Activated naive CD8-positive, alpha-beta T cell (primary cell): ENCODE results near the gene WFS1.

Experiments
- H3K27ac Mint-ChIP-seq: one replicate; pipeline ENCODE4 v1.8.0; 2021; ENCODE audit warnings: mixed read lengths
- H3K27me3 Mint-ChIP-seq: one replicate; pipeline ENCODE4 v1.8.0; 2021; ENCODE audit warnings: mixed read lengths
- H3K36me3 Mint-ChIP-seq: one replicate; pipeline ENCODE4 v1.8.0; 2021; ENCODE audit warnings: mixed read lengths
- H3K4me1 Mint-ChIP-seq: one replicate; pipeline ENCODE4 v1.8.0; 2021; ENCODE audit warnings: low read depth, mixed read lengths
- H3K4me3 Mint-ChIP-seq: one replicate; pipeline ENCODE4 v1.8.0; 2021; ENCODE audit warnings: mild to moderate bottlenecking, mixed read lengths
- H3K9me3 Mint-ChIP-seq: one replicate; pipeline ENCODE4 v1.8.0; 2021; ENCODE audit warnings: low read depth, mixed read lengths

The WFS1 gene

GRCh38 chr4:6346373-6347110 lies 76.9 kb downstream of the WFS1 start:
- Mint-ChIP-seq H3K4me3 (no peak overlapping the region), H3K27me3 (no peaks in the 10 kb centered on the region), H3K9me3 (no peaks in the 10 kb centered on the region), H3K4me1 (no peaks in the 10 kb centered on the region), H3K27ac (no peak overlapping the region), H3K36me3 (no peaks in the 10 kb centered on the region)

DNA sequence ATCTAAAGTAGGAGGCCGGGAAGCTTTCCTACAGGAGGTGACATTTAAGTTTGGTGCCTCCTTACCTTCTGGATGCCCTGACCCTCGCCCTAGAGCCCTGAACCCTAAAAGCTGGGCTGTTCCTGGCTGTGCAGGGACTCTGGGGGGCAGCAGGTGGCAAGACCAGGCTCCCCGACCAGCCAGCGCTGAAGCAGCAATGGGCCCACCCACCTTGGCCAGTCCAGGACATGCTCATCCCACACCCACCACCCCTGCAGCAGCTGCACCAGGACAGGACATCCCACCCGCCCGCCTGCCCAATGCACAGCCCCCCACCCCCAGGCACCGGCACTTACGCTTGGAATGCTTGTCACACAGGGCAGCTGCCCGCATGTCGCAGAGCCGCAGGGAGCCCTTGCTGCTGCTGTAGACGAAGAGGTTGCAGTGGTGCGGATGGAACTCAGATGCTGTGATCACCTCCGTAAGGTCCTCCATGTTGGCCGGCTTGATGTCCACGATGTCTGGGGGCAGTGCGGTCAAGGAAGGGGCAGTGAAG lies 77.9 kb downstream of the WFS1 start:
- Mint-ChIP-seq H3K4me1 (no peaks in the 10 kb centered on the region), H3K4me3 (no peak overlapping the region), H3K9me3 (no peaks in the 10 kb centered on the region), H3K27me3 (peaks cover under 1% of the 10 kb centered on the region), H3K36me3 (no peaks in the 10 kb centered on the region), H3K27ac (no peak overlapping the region)

- no peak overlapping the region for H3K27ac Mint-ChIP-seq
- H3K4me1 Mint-ChIP-seq, result no peaks in the 10 kb centered on the region
- H3K9me3 Mint-ChIP-seq, result no peaks in the 10 kb centered on the region
- H3K36me3 Mint-ChIP-seq, result no peaks in the 10 kb centered on the region
- peaks cover 3% of the 10 kb centered on the region for H3K27me3 Mint-ChIP-seq
- H3K4me3 Mint-ChIP-seq, result no peak overlapping the region
These were observed 78.8 kb downstream of the WFS1 start for GRCh38 chr4:6348408-6348807.

- H3K4me3 Mint-ChIP-seq, result no peak overlapping the region
- H3K36me3 Mint-ChIP-seq, result no peaks in the 10 kb centered on the region
- no peaks in the 10 kb centered on the region for H3K9me3 Mint-ChIP-seq
- peaks cover 4% of the 10 kb centered on the region for H3K27me3 Mint-ChIP-seq
- no peaks in the 10 kb centered on the region for H3K4me1 Mint-ChIP-seq
- no peak overlapping the region for H3K27ac Mint-ChIP-seq
These were observed 80.4 kb downstream of the WFS1 start for GRCh38 chr4:6349896-6350603.

DNA sequence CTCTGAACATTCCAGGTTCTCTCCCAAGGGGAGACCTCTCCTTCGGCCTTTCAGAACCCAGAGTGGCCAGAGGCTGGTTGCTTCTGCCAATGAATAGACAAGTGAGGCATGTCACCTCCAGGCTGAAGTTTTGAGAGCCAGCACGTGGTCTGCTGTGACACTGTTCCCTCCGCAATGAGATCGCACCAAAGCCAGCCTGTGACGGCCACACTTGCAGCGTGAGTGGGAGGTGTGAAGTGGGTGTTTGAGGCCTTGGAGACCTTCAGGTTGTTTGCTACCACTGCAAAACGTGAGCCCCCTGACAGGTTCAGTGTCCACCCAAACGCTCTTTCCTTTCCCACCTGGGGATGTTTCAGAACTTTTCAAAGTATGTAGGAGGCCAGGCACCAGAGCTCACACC lies 81.0 kb downstream of the WFS1 start:
- Mint-ChIP-seq H3K36me3 (no peaks in the 10 kb centered on the region), H3K27me3 (peaks cover 5% of the 10 kb centered on the region), H3K4me3 (no peak overlapping the region), H3K27ac (no peak overlapping the region), H3K4me1 (no peaks in the 10 kb centered on the region), H3K9me3 (no peaks in the 10 kb centered on the region)

- Mint-ChIP-seq H3K27me3 (peaks cover 5% of the 10 kb centered on the region), H3K36me3 (no peaks in the 10 kb centered on the region), H3K4me3 (no peak overlapping the region), H3K9me3 (no peaks in the 10 kb centered on the region), H3K4me1 (no peaks in the 10 kb centered on the region), H3K27ac (no peak overlapping the region)
These were observed 81.8 kb downstream of the WFS1 start for GRCh38 chr4:6351246-6352000.

DNA sequence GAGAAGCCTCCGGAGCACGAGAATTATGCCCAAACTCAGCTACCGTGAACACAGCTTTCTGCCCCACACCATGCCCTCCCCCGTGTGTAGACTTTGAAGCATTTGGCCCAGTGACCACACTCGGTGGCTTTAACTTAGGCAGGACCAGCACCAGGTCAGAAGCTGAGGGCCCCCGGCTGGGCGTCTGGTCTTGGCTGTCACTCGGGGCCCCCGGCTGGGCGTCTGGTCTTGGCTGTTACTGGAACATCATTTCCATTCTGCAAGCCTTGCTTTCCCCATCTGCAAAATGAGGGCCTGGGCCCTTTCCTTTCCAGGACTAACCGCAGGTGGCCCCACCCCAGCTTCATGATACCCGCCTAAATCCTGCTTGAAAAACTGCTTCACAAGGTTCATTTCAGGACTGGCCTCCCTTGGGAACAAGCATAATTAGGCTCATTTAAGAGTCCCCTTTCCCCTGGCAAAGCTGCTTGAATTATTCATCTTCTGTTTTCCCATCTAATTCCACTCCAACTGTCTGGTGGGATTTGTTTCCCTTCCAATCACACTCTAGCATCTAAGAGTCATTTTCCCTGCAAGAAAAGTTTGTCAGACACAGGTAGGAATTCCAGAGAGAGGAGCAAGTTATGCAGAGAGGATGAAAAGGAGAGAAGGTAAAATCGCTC lies 82.5 kb downstream of the WFS1 start:
- peaks cover 5% of the 10 kb centered on the region for H3K27me3 Mint-ChIP-seq
- no peaks in the 10 kb centered on the region for H3K9me3 Mint-ChIP-seq
- H3K4me1 Mint-ChIP-seq, result no peaks in the 10 kb centered on the region
- no peaks in the 10 kb centered on the region for H3K36me3 Mint-ChIP-seq
- no peak overlapping the region for H3K27ac Mint-ChIP-seq
- no peak overlapping the region for H3K4me3 Mint-ChIP-seq
